GM19023 (cell line): Measurements from ENCODE around the gene PTPRC.

Source experiments
- ATAC-seq: cut with Tn5 transposase; IDR thresholded peaks from one replicate; pipeline ENCODE4 v1.9.1; 2021; ENCODE audit warnings: mild to moderate bottlenecking, moderate library complexity; ENCODE audit not compliant: unreplicated experiment

Gene PTPRC

GRCh38 chr1:198806861-198807260 lies 168.0 kb downstream of the PTPRC start:
- no peak for ATAC-seq
